Measurements from ENCODE around the gene EPS15.

- TF ChIP-seq EZH2 (IDR thresholded peaks at IDR 0.05; ENCODE audit: borderline replicate concordance, low read length) (no peak), CTCF (conservative IDR thresholded peaks at IDR 0.05 in 1 of 2, IDR thresholded peaks at IDR 0.05 in 1 of 2; ENCODE audit: extremely low read depth in 1 of 2, insufficient read depth in 1 of 2, low read depth in 1 of 2, low read length in 2 of 2) (no peak)
Measured at GRCh38 chr1:51504806-51505525, 14.1 kb downstream of the EPS15 start.

Data from mammary epithelial cell (primary cell).